K562 (cell line): ENCODE data around the gene NDRG3. TPM values are rescaled to one million over a fixed set of nuclear protein-coding genes. Genes with fewer than 3 reads are reported as not detected.

ENCODE experiments used
- CBFB ChIP-seq: sonication (generic); formaldehyde crosslinking; IDR thresholded peaks from 2 replicates; pipeline ENCODE4 v1.4.0; 2020; ENCODE audit warnings: mild to moderate bottlenecking, missing genetic modification reagents
- DACH1 ChIP-seq: fragments of 450-650 bp; IDR thresholded peaks from 2 replicates; pipeline ENCODE4 v1.6.1; 2018; ENCODE audit not compliant: partially characterized antibody
- FOXK1 ChIP-seq: sonication (generic); formaldehyde crosslinking; IDR thresholded peaks from 2 replicates; pipeline ENCODE4 v1.8.0; 2022; ENCODE audit warnings: missing genetic modification reagents, mild to moderate bottlenecking, borderline replicate concordance
- FOXK2 ChIP-seq, 2 experiments: fragments of 450-650 bp; IDR thresholded peaks in 1 of 2; conservative IDR thresholded peaks in 1 of 2; 2 replicates each; pipeline ENCODE4 v1.6.1; 2016; ENCODE audit warnings: low read depth in 2 of 2, mild to moderate bottlenecking in 1 of 2
- GTF3C2 ChIP-seq: IDR thresholded peaks from 3 replicates; pipeline ENCODE4 v1.6.1; 2011; ENCODE audit warnings: borderline replicate concordance, mild to moderate bottlenecking, moderate library complexity; ENCODE audit not compliant: insufficient read length; ENCODE audit errors: extremely low read depth
- HMGXB4 ChIP-seq: sonication (generic); formaldehyde crosslinking; IDR thresholded peaks from 2 replicates; pipeline ENCODE4 v1.8.1; 2023; ENCODE audit warnings: mild to moderate bottlenecking, missing genetic modification reagents
- MED1 ChIP-seq: sonication (generic); formaldehyde crosslinking; IDR thresholded peaks from 2 replicates; pipeline ENCODE4 v1.8.1; 2023; ENCODE audit warnings: missing genetic modification reagents, borderline replicate concordance
- NCOA6 ChIP-seq: fragments of 450-650 bp; IDR thresholded peaks from 2 replicates; pipeline ENCODE4 v1.6.1; 2017; ENCODE audit warnings: mild to moderate bottlenecking
- OTX1 ChIP-seq: fragments of 450-650 bp; formaldehyde crosslinking; IDR thresholded peaks from 2 replicates; pipeline ENCODE4 v1.4.0; 2022; ENCODE audit warnings: mild to moderate bottlenecking
- PTRF ChIP-seq: fragments of 450-650 bp; IDR thresholded peaks from 2 replicates; pipeline ENCODE4 v1.6.1; 2016; ENCODE audit warnings: mild to moderate bottlenecking, missing genetic modification characterization, missing compliant biosample characterization
- TAL1 ChIP-seq: fragments of 450-650 bp; IDR thresholded peaks from 2 replicates; pipeline ENCODE4 v1.6.1; 2016; ENCODE audit warnings: mild to moderate bottlenecking
- TBL1XR1 ChIP-seq, 2 experiments: IDR thresholded peaks; 2 replicates each; pipeline ENCODE4 v1.6.1; 2012; ENCODE audit warnings: improper control_type of control experiment in 2 of 2, low read length in 2 of 2, mild to moderate bottlenecking in 1 of 2
- THRB ChIP-seq: fragments of 450-650 bp; formaldehyde crosslinking; conservative IDR thresholded peaks from 2 replicates; pipeline ENCODE4 v1.4.0; 2022; ENCODE audit warnings: mild to moderate bottlenecking, missing genetic modification characterization
- ZBTB49 ChIP-seq: sonication (generic); formaldehyde crosslinking; IDR thresholded peaks from 2 replicates; pipeline ENCODE4 v1.8.0; 2022; ENCODE audit warnings: missing genetic modification reagents, mild to moderate bottlenecking, borderline replicate concordance
- polyA plus RNA-seq, 8 experiments: library from polyadenylated mRNA; depleted of rRNA in 4 of 8; stranded (reverse) in 5 of 8; unstranded in 3 of 8; fragments of >200 nt; fragmentation: Nextera tagmentation in 2 of 8; fragmentation: Illumina TruSeq in 1 of 8; extraction: Ambion mirVana in 2 of 8; extraction: Trizol in 1 of 8; gene quantifications; 2 replicates each; pipeline versions ENCODE4 v1.2.1 to v1.2.3, GENCODE V29; 2011 to 2014; ENCODE audit warnings: inconsistent platforms in 1 of 8, missing spikeins in 1 of 8
- total RNA-seq, 7 experiments: library from RNA; depleted of rRNA in 6 of 7; stranded (reverse); fragments of >200 nt in 6 of 7; fragmentation: Illumina TruSeq in 2 of 7; extraction: Trizol in 2 of 7; gene quantifications; 2 replicates each; pipeline versions ENCODE4 v1.2.1 to v1.2.3, GENCODE V29; 2011 to 2021; ENCODE audit warnings: low replicate concordance in 1 of 7

Gene NDRG3
- total and polyA plus RNA-seq, 9 of the 15 experiments (the other 6 are each of a cell fraction or from before 2014, with no cell fraction given), result 14.6 to 39.4 (median 24.4) TPM

GRCh38 chr20:36773597-36774390, 27.9 kb upstream of the NDRG3 start, which contains the start of gene DSN1 (continued):
- peak; percentile 45; the same call in 1 of the 2 replicates for TF ChIP-seq HMGXB4
- peak; percentile 40 to 59; a peak in 1 of 4 replicates for TF ChIP-seq FOXK2 (conservative IDR thresholded peaks at IDR 0.05 in 1 of 2, IDR thresholded peaks at IDR 0.05 in 1 of 2; ENCODE audit: low read depth in 2 of 2)
- no peak for TF ChIP-seq CBFB
- TF ChIP-seq TAL1, result no peak
- 0 out of 2 replicates have a peak, but pooled peaks have one; percentile 44 for TF ChIP-seq THRB (CRISPR knock-in tag)
- no peak for TF ChIP-seq DACH1
- no peak for TF ChIP-seq PTRF
- no peak for TF ChIP-seq MED1
- TF ChIP-seq FOXK1 (CRISPR knock-in tag), result peak; percentile 75; the same call in 1 of the 2 replicates
- TF ChIP-seq TBL1XR1 (IDR thresholded peaks at IDR 0.05; ENCODE audit: low read length in 2 of 2), result no peak; a peak in 1 of 4 replicates
- no peak; the same call in 1 of the 2 replicates for TF ChIP-seq NCOA6
- TF ChIP-seq GTF3C2, result no peak
- TF ChIP-seq OTX1 (CRISPR knock-in tag), result 0 out of 2 replicates have a peak, but pooled peaks have one; percentile 18
- no peak for TF ChIP-seq ZBTB49 (CRISPR knock-in tag)
